Hematopoietic multipotent progenitor cell treated with erythropoietin and hydrocortisone succinate and interleukin-3 and kit ligand, for 6 days (in vitro differentiated cells): ENCODE results near the gene SH2B2.
A peak's percentile ranks its signal among the peaks of the same experiment; 100 is the strongest.

Experiments used
- DNase-seq: peaks from one replicate; pipeline ENCODE4 v3.0.0-alpha.2; 2015

SH2B2 gene

DNA sequence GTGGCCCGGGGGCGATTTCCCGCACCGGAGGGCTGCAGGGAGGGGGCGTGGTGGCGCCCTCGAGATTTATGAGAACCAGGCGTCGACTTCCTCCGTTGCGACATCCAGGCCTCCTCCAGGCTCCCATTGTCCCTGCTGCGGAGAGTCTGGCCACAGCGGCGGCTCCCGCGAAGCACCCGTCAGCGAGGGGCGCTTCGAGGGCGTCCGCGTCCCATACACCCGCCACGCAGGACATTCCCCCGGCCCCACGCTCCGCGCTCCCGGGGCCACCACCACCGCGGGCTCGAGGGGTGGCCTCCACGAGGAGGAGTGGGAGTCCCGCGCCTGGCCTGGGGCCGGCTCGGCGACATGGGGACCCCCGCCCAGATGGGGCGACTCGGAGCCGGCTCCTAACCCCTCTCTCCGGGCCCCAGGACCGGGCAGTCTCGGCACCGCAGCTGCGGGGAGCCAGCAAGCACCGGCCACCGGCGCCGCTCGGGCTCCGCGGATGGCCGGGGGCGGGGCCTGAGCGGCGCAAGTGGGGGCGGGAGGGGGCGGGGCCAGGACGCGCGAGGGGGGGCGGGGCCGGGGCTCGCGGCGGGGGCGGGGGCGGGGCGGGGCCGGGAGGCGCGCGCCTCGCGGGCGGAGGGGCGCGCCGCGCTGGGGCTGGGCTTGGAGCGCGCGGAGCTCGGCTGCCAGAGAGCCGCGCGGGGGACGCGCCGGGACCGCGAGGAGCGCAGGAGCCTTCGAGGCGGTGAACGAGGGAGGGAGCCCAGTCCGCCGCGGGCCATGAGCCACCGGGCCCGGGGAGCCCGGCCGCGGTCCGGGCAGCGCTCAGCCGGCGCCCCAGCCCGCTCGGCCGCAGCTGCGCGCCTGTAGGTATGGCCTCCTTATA, at the start of gene SH2B2:
Gene SH2B2 (plus strand): TSS at position 632 of the 874 bp plus-strand sequence. CDS start 13,683 bp downstream, outside the sequence.
- DNase-seq, result peak; percentile 59

DNA sequence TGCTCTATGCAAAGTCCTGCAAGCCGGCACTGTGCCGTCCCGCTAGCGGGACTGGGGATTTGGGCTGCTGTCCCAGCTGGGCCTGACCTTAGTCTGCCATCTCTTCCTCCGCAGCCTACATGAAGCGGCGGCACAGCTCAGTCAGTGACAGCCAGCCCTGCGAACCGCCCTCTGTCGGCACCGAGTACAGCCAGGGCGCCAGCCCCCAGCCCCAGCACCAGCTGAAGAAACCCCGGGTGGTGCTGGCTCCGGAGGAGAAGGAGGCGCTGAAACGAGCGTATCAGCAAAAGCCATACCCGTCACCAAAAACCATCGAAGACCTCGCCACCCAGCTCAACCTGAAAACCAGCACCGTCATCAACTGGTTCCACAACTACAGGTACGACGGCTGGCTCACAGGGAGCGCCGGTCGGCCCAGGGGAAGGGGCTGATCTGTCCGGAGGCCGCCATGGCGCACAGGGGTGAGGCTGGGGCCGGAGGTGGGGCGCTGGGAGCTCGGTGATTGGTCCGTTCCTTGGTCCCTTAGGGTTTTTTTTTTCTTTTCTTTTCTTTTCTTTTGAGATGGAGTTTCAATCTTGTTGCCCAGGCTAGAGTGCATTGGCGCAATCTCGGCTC, 47.4 kb upstream of the SH2B2 start:
- DNase-seq, result no peak

DNA sequence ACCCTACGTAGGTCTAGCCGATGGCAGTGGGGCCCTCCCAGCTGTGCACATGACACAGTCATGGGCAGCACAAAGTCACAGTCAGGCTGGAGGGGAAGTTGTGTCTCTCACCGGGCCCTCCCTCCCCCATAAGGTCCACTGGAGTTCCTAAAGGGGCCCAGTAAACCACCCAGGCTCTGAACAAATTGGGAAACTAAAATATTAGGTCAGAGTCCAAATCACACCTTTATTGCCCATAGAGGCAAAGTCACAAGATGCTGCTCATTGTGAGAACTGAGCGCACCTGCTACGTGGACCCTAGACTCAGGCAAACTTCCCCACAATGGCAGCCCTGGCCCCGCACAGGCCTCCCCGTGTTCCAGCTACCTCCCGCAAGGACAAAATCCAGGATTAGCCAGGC, 45.2 kb upstream of the SH2B2 start:
- no peak for DNase-seq

DNA sequence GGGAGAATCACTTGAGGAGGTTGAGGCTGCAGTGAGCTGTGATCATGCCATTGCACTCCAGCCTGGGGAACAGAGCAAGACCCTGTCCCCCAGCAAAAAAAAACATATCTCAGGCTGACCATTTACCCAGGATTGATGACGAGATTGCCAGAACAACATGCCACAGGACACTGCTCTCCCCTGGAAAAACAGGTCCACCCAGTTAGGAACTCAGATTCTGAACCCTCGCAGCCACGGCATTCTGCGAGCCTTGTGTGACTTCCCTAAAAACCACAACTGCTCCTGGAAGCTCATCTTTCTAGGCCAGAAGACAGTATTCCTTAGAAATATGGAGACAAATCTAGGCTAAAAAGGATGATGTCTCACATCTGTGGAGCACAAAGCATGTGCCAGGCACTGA, 42.1 kb upstream of the SH2B2 start:
- no peak for DNase-seq

DNA sequence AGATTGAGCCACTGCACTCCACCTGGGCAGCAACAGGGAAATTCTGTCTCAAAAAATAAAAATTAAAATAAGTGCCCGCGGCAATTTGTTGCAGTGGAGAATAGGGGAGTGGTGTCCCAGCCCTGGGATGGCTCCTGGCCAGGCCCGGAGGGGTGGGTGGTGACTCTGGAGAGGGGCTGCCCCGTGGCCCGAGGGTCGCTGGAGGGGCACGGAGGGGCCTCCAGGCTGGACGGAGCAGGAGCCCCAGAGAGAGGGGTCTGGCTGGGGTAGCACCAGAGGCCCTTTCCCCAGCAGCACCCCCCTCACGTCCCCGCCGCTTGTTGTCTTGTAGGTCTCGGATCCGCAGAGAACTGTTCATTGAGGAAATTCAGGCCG, 38.6 kb upstream of the SH2B2 start:
- no peak for DNase-seq

DNA sequence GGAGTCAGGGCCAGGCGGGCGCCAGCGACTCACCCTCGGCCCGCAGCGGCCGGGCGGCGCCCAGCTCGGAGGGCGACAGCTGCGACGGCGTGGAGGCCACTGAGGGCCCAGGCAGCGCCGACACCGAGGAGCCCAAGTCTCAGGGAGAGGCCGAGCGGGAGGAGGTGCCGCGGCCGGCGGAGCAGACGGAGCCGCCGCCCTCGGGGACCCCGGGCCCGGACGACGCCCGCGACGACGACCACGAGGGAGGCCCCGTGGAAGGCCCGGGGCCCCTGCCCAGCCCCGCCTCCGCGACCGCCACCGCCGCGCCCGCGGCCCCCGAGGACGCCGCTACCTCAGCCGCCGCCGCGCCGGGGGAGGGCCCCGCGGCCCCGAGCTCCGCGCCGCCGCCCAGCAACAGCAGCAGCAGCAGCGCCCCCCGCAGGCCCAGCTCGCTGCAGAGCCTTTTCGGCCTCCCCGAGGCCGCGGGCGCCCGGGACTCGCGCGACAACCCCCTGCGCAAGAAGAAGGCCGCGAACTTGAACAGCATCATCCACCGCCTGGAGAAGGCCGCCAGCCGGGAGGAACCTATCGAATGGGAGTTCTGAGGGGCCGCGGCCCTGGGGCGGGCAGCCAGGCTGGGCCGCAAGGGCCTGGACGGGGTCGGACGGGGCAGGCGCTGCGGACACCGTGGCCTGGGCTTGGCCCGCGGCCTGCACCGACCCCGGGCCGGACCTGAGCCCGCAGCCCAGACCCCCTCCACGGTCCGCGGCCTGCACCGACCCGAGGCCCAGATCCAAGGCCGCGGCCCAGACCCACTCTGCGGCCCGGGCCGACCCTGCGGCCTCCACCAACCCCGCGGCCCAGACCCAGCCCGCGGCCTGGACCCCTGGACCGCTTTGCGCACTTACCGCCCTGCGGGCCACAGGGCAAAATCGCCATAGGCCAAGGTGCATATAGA, 37.9 kb upstream of the SH2B2 start:
- no peak for DNase-seq

DNA sequence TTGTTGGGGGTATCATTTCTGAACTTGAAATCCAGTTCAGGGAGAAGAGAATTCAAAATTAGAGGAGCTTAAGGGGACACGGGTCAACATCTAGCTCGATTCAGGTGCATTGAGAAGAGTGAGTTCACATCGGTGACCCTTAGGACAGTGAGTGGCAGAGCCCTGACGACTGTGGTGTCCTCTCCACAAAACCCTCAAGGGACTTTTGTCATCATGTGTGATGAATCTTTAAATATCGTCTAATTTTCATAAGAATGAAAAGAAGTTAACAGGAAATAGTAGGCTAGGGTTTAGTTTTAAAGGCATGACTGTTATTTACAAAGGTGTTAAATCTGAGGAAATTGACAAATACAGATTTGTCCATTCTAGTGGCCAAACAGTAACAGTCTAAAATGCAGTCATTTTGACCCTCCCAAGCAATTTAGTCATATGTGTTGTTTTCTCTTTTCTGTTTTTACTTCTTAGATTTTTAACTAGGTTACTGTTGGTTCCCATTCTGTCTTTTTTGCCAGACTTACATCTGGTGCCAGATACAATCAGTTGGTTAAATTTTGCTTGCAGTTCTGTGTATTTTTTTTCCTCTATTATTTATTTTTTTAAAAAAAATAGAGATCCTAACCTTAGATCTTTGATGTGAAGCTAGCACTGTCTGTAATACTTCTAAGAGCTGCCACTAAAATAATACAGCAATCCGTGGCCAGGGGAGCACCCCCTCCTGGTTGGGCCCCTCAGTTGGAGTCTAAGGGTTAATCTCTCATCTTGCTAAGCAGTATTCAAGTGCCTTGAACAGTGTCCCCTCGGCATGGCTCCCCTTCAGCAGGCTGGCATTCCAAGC, 34.9 kb upstream of the SH2B2 start:
- no peak for DNase-seq

DNA sequence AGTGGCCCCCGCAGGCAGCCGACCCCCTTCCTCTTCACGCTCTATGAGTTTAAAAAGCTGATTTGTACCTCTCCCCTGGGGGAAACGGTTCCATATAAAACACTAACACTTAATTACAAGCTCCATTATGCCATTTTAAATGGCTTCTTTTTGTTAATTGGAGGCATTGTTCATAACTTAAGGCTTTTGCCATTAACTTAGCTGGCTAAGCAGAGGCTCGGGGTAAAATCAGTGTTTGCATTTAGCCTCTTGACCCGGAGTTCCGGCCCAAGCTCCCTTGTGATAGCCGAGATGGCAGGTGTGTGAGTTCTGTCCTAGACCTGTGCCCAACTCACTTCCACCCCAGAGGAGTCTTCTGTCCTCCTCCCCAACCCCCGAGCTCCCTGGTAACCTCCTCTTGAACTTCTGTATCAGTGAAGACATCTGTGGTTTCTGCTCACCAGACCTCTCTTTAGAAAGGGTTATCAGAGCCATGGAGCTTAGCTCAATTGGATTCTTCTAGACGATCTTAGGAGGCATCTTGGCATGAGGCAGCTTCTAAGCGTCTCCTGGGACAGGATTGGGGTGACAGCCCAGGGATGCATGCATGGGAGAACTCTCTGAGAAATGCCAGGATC, 34.2 kb upstream of the SH2B2 start:
- DNase-seq, result peak; percentile 53

DNA sequence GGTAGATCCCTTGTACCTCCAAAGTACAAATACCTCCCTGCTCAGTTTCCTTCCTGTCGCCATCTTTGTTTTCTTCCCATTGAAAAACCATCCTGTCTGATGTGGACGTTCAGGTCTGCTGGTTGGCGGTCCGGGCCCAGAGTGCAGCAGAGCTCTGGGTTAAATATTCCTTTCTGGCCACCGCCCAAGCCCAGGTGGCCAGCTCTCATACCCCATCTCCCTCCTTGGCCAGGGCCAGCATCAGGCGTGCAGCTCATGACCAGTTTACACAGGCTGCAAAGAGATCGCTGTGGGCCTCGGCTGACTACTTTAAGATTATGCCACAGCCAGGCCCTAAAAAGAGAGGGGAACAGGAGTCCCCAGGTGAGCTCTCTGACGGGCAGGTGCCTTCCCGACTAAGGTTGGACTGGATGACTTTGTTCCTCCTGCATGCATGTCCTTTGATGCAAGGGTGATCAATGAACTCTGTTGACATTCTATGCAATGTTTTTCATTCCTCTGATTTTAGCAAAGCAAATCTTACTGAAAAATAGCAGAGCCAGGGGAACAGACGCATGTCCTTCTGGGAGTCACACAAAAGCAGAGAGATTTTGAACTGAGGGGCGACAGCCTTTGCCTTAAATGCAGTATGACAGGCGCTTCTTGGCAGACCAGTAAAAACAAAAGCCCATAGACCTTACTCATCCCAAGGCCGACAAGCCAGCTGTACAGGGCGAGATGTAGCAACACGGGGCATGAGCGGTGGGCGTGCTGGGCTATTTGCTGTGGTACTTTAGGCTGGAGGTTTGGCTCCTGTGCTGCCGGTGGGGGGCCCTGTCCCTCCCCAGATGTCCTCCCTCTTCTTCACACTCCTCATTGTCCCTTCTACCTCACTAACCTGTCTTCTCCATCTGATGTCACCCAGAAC, 33.3 kb upstream of the SH2B2 start:
- no peak for DNase-seq

DNA sequence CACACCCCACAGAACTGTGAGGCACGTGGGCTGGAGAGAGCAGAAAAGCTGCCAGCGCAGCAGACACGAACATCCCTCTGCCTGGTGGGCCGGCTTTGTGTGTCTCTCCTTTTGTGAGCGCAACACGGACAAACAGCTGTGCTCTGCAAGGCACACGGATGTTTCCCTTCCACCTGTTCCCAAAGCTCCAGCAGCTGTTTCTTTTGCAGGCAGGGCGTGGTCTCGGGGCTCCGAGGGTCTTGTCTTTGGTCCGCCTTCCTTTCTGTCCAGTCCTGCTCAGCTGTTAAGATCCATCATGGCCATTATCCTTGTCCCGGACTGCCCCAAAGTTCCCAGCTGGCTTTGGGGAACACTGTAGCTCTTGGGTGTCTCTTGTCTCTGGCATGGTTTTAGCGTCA, 32.7 kb upstream of the SH2B2 start:
- DNase-seq, result no peak

DNA sequence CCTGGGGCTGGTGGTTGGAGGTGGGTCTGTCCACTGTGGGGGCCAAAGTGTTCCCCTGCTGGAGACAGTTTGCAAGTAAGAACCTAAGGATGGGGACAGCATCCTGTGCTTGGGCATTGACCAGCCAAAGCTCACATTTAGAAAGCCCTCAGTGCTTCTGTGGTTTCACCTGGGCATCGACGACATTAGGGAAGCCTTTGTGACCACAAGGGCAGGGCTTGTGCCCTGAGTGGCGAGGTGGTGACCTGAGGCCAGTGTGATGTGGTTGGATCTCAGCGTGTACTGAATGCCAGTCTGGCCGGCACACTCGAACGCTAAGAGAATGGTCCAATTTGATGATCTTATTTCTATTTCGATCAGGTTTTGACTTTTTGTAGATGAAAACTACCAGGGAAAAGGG, 32.1 kb upstream of the SH2B2 start:
- no peak for DNase-seq

DNA sequence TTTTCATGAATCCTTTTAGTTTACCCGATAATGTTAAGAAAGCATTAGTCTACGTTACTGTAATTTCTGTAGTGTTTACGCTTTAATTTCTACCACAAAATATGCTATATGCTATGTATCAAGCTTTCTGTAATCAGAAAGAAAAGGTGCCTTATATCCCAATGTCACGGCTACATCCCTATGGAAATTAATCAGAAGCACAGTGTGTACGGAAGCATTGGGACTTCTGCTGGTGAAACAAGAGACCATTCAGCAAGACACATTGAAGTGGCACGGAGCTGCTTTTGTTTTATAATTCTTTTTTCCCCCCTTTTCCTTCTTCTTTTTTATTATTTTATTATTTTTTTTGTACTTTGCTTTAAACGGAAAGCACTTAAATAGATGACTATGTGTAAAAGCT, 31.2 kb upstream of the SH2B2 start:
- no peak for DNase-seq

DNA sequence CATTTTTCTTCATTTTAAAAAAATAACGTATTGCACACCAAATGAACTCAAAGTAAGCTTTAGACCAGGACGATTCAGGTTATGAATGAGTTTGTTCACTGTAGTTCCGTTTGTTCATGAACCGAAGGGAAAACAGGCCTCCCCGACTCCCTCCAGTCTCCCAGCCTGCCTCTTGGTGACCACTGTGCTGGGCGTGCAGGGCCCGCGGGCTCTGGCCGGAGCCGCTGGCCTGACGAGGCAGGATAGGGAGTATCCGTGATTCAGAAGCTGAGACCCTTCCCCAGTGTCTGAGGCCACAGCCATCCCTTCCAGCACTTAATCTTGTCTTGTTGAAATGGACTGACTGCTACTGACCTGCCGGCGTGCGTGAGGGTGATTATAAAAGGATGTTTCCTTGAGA, 30.8 kb upstream of the SH2B2 start:
- no peak for DNase-seq

DNA sequence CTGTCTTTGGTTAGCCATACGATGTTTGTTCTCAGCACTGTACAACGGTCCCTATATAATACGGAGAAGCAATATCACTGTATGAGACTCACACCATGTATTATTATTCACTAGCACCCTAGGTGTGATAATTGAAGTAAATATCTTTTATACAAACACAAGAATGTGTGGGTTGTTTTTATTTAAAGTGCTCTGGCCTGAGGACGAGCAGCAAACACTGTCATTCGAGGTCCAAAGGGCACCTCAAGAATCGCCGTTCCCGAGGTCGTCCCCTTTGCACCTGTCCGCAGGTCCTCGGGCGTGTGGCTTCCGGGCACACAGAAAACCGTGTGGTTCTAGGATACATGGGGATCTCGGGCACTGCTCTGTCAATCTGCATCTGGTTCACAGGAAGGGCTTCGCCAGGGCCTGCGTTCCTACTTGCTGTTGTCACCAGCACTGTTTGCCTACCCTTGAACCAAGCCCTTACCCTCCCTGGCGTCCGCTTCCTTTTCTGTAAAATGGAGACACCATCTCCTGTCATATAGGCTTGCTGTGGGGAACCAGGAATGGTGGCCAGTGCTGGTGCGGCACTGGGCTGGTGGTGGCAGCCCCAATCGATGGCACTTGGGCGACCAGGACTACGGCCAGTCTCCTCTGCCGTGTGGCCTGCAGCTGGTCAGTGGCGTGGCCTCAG, 28.5 kb upstream of the SH2B2 start:
- DNase-seq, result no peak

DNA sequence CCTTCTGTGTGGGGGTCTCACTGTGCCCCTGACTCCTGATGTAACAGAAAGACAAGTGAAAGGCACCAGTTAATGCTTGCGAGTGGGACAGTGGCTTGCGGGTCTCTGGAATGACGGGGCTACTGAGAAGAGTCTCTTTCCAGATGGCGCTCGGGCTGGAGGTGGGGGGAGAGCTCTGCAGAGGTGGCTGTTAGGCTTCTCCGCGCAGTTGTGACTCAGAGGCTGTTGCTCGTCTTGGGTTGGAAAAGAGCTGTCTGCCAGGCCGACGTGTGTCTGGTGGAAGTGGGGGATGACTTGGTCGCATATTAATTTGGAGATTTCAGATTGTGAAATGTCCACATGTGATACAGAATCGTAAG, 27.9 kb upstream of the SH2B2 start:
- no peak for DNase-seq

DNA sequence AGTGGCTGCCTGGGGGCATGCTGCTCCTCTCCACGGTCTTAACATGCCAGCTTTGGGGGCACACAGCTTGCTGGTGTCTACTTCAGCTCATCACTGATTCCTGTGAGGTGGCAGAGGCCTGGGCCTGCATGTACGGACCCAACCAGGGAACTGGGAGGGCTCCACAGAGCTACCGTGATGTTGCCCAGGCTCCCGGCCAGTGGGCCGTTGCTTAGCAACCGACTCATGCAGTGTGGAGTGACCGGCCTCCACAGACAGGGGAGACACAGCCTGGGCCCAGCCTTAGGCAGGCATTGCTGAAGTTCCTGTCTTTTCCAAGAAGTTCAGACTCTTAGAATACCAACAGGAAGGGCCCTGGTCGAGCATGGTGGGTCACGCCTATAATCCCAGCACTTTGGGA, 25.8 kb upstream of the SH2B2 start:
- DNase-seq, result no peak

DNA sequence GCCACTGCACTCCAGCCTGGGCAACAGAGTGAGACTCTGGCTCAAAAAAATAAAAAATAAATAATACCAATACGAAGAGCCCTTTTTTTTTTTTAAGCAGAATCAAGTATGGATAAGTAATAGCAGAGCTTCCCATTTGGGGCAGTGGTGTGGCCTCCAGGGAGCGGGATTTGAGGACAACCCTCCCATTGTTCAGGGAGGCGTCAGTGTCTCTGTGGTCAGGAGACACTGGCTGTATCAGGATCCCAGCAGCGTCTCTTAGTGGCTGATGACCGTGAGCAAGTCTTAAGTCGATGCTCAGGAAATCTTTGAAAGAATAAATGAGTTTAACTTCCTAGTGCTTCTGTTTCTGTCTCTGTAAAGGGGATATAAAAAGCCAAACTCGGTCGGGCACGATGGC, 25.2 kb upstream of the SH2B2 start:
- DNase-seq, result no peak

DNA sequence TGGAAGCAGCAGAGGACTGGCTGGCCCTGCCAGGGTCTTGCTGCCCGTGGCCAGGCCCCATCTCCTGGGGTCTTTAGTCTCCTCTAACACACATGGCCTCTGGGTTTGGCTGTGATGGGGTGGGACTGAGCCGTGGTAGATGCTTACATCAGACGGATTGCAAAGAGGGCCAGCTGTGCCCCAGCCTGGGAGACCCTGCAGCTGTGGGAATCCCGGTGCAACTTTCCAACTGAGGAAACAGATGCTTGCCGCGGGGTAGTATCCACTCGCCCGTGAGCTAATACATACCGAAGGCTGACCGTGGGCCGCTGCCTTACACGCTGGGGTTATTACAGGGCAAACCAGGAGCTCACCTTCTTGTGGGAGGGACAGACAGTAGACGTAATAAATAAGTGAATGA, 24.1 kb upstream of the SH2B2 start:
- no peak for DNase-seq

DNA sequence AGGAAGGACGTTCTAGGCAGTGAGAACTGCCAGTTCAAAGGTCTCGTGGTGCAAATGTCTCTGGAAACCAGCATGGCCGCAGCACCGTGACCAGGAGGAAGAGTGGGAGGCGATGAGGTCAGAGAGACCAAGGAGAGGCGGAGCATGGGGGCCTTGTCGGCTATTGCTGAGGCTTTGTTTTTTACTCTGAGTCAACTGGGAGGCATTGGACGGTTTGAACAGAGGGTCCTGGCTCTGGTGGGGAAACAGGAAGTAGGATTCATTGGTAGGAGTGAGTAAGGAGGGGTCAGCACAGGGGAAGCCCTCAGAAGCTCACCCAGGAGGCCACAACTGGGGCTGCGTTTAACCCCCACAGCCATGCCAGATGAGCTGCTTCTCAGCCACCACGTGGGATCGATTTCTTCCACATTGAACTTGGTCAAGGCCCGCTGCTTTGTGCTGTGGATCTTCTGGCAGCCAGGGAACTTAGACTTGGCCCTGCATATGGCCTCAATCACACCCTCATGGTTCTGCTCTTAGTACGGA, 22.2 kb upstream of the SH2B2 start:
- DNase-seq, result no peak

DNA sequence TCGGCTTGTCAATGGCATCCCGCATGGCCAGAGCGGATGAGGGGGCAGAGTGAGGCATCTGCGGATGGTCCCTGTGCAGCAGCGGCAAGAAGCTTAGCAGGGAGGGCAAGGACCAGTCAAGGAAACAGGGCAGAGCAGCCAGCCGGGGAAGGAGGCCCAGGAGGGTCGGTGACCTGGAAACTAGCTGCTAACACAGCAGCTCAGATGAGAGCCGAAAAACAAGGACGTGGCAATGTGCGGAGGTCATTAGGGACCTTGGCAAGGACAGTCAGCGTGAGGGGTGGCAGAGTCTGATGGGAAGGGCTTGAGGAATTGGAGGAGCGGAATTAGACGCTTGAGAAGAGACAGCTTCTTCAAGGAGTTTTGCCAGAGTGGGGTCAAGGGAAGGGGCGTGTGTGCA, 20.1 kb upstream of the SH2B2 start:
- no peak for DNase-seq
